Cardiac muscle cell (in vitro differentiated cells and primary cell): ENCODE data around the gene BTBD18. TPM values are rescaled to one million over a fixed set of nuclear protein-coding genes. Genes with fewer than 3 reads are reported as not detected.

Source experiments
- DNase-seq, 2 donors: peaks; one replicate each; pipeline versions ENCODE4 v3.0.0 to v3.0.0-alpha.2; 2010 to 2017; ENCODE audit warnings: low read depth in 1 of 2, low spot score in 1 of 2
- H3K27ac ChIP-seq: fragments of 200-600 bp; sonication (generic); 2 replicates; pipeline ENCODE4 v1.5.1; 2016
- H3K27me3 ChIP-seq: fragments of 200-600 bp; sonication (generic); 2 replicates; pipeline ENCODE4 v1.6.0; 2016; ENCODE audit warnings: control low read depth
- H3K36me3 ChIP-seq: fragments of 200-600 bp; sonication (generic); 2 replicates; pipeline ENCODE4 v1.5.1; 2016; ENCODE audit warnings: control low read depth
- H3K4me1 ChIP-seq: fragments of 200-600 bp; sonication (generic); 2 replicates; pipeline ENCODE4 v1.8.1; 2017; ENCODE audit warnings: low read depth, mild to moderate bottlenecking, mixed run types
- H3K4me3 ChIP-seq: fragments of 200-600 bp; sonication (generic); 2 replicates; pipeline ENCODE4 v1.5.1; 2016; ENCODE audit warnings: mild to moderate bottlenecking
- H3K9me3 ChIP-seq: fragments of 200-600 bp; sonication (generic); 2 replicates; pipeline ENCODE4 v1.5.1; 2017; ENCODE audit warnings: low read depth, mild to moderate bottlenecking, control low read depth
- polyA plus RNA-seq: library from polyadenylated mRNA; unstranded; fragments of >200 nt; fragmentation: Nextera tagmentation; extraction: Ambion mirVana; gene quantifications from 2 replicates; pipeline ENCODE4 v1.2.1, GENCODE V29; 2016
- total RNA-seq: library from RNA; depleted of rRNA; stranded (reverse); fragments of >200 nt; gene quantifications from 2 replicates; pipeline ENCODE4 v1.2.3, GENCODE V29; 2016
- TF ChIP-seq, protein P1 (sequence below): IDR thresholded peaks from 2 replicates; pipeline ENCODE4 v1.5.1; 2012; ENCODE audit warnings: low read depth, mild to moderate bottlenecking, low read length

The BTBD18 gene
- total and polyA plus RNA-seq, 2 experiments from 2014 or later: 1.5 TPM; not detected in 1

- DNase-seq: peak; percentile 56 to 79
- Histone ChIP-seq H3K9me3 (no peaks in the 10 kb centered on the region), H3K36me3 (no peaks in the 10 kb centered on the region), H3K4me1 (peaks cover 78% of the 10 kb centered on the region), H3K27ac (peak overlapping the region; percentile 100), H3K27me3 (no peaks in the 10 kb centered on the region), H3K4me3 (peak overlapping the region; percentile 21)
- TF ChIP-seq, protein P1, sequence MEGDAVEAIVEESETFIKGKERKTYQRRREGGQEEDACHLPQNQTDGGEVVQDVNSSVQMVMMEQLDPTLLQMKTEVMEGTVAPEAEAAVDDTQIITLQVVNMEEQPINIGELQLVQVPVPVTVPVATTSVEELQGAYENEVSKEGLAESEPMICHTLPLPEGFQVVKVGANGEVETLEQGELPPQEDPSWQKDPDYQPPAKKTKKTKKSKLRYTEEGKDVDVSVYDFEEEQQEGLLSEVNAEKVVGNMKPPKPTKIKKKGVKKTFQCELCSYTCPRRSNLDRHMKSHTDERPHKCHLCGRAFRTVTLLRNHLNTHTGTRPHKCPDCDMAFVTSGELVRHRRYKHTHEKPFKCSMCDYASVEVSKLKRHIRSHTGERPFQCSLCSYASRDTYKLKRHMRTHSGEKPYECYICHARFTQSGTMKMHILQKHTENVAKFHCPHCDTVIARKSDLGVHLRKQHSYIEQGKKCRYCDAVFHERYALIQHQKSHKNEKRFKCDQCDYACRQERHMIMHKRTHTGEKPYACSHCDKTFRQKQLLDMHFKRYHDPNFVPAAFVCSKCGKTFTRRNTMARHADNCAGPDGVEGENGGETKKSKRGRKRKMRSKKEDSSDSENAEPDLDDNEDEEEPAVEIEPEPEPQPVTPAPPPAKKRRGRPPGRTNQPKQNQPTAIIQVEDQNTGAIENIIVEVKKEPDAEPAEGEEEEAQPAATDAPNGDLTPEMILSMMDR: no peak
Measured at GRCh38 chr11:57779276-57779675, 27.7 kb upstream of the BTBD18 start.

DNA sequence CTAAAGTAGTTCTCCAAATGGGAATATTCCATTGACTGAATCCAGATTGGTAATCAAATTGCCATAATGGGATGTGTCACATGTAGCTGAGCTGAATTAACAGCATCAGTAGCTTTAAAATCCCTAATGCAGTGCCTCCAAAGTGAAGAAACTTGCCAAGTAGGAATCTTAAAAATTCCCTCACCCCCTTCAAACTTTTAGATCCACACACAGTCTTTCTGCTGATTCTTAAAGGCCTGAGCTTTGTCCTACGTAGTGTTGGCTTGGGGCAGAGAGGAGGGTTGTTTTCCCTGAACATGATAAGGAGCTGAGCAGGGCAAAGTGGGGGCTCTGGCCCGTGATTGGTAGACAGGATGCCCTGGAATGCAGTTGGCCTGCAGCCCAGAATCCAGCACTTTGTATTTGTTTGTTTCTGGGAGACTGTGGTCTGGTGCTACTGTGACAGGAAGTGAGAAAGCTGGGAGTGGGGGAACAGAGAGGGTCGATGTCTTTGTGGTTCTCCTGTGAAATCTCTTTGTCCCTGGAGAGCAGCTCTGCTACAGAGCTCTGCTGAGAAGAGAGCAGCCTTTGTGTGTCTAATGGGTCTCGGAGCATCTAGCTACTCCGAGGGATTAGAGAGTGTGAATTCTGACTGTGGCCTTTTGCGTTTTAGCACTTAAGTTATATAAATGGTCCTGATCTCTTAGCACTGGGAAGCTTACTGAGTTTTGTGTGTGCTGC, 26.9 kb upstream of the BTBD18 start:
- TF ChIP-seq, protein P1: no peak
- DNase-seq: peak; percentile 97 to 100
- no peaks in the 10 kb centered on the region for H3K9me3 ChIP-seq
- peaks cover 85% of the 10 kb centered on the region for H3K4me1 ChIP-seq
- H3K4me3 ChIP-seq: peak overlapping the region; percentile 21
- H3K27me3 ChIP-seq: no peaks in the 10 kb centered on the region
- H3K36me3 ChIP-seq: no peaks in the 10 kb centered on the region
- peak overlapping the region; percentile 100 for H3K27ac ChIP-seq

DNA sequence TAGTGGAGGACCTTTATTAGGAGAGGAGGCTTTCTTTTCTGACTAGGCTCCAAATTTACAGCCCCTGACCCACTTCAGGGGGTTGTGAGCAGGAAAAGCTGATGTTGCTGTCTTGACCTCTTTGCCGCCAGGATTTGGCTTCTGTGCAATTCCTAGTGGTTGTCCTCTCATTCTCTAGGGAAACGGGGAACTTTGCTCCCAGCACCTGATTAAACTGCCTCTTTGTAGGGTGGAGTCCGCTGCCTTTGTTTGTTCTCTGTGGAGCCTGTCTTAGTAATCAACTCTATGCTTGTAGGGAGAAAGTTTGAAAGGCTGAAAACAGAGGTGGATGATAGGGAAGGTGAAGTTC, 26.3 kb upstream of the BTBD18 start:
- peaks cover 85% of the 10 kb centered on the region for H3K4me1 ChIP-seq

DNA sequence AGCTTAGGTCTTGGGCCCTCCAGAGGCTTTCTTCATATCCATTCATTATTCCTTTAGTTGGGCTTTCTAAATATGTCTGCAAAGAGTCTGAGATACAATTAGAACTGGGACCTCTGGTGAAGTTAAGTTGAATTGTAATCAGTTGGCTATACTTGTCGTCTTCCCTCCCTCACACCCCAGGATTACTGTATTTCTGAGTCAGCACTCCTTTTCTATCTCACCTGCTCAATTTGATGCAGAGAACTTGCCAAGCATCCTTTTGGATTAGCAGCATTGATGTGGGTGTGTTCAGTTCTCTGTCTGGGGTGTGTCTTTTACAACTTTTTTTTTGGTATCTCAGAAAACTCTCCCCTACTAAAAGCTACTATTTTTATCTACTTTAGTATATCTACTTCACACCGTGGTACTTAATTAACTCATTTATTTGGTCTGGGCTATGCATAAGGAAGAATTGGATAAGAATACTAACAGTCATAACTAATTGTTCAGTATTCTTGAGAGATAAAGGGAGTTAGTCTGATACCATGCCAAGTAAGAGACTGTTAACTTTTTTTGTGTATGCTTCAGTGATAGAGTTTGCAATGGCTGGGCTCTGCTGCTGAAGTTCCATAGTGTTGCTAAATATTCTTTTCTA, 25.1 kb upstream of the BTBD18 start:
- peaks cover 79% of the 10 kb centered on the region for H3K4me1 ChIP-seq
- H3K9me3 ChIP-seq: no peaks in the 10 kb centered on the region
- no peak overlapping the region for H3K4me3 ChIP-seq
- TF ChIP-seq, protein P1: no peak
- no peaks in the 10 kb centered on the region for H3K27me3 ChIP-seq
- peak overlapping the region; percentile 100 for H3K27ac ChIP-seq
- H3K36me3 ChIP-seq: no peaks in the 10 kb centered on the region
- peak in 1 of 2 donors; percentile 35 for DNase-seq

More for the DNA sequence above, 26.3 kb upstream of the BTBD18 start:
- no peaks in the 10 kb centered on the region for H3K27me3 ChIP-seq
- H3K27ac ChIP-seq: peak overlapping the region; percentile 100
- TF ChIP-seq, protein P1: no peak
- peak in 1 of 2 donors; percentile 46 for DNase-seq
- H3K36me3 ChIP-seq: no peaks in the 10 kb centered on the region
- no peaks in the 10 kb centered on the region for H3K9me3 ChIP-seq
- peak overlapping the region; percentile 12 for H3K4me3 ChIP-seq

- H3K9me3 ChIP-seq: no peaks in the 10 kb centered on the region
- no peaks in the 10 kb centered on the region for H3K27me3 ChIP-seq
- peaks cover 73% of the 10 kb centered on the region for H3K4me1 ChIP-seq
- peak overlapping the region; percentile 100 for H3K27ac ChIP-seq
- H3K4me3 ChIP-seq: peak overlapping the region; percentile 16
- H3K36me3 ChIP-seq: no peaks in the 10 kb centered on the region
- TF ChIP-seq, protein P1: no peak
- DNase-seq: peak; percentile 72 to 80
Measured at GRCh38 chr11:57776031-57776521, 24.5 kb upstream of the BTBD18 start.
